ENCODE results near the gene CLDN3.

- TF ChIP-seq POLR2A (IDR thresholded peaks at IDR 0.05) (no peak), CTCF (IDR thresholded peaks at IDR 0.05) (no peak), POLR2AphosphoS5 (IDR thresholded peaks at IDR 0.05) (no peak)
Measured at GRCh38 chr7:73739387-73739767, 30.7 kb downstream of the CLDN3 start.

All from upper lobe of left lung (tissue), 4 donors.